K562 (cell line): ENCODE results near the gene ANO8. TPM values are rescaled to one million over a fixed set of nuclear protein-coding genes. Genes with fewer than 3 reads are reported as not detected.

Source experiments
- ATF2 ChIP-seq: sonication (generic); formaldehyde crosslinking; IDR thresholded peaks from 2 replicates; pipeline ENCODE4 v1.8.1; 2022; ENCODE audit warnings: missing genetic modification reagents
- BRF2 ChIP-seq: IDR thresholded peaks from 3 replicates; pipeline ENCODE4 v1.6.1; 2011; ENCODE audit warnings: borderline replicate concordance, mild to moderate bottlenecking; ENCODE audit not compliant: insufficient read length, insufficient read depth
- CHAMP1 ChIP-seq: fragments of 450-650 bp; IDR thresholded peaks from 2 replicates; pipeline ENCODE4 v1.6.1; 2016; ENCODE audit warnings: mild to moderate bottlenecking
- HDGF ChIP-seq: fragments of 450-650 bp; IDR thresholded peaks from 2 replicates; pipeline ENCODE4 v1.6.1; 2016
- HIVEP1 ChIP-seq: fragments of 250-450 bp; sonication (Bioruptor Pico); IDR thresholded peaks from 2 replicates; pipeline ENCODE4 v1.4.0; 2020; ENCODE audit warnings: mild to moderate bottlenecking
- MBD1 ChIP-seq: fragments of 250-450 bp; sonication (Bioruptor Pico); IDR thresholded peaks from 2 replicates; pipeline ENCODE4 v1.8.0; 2022; ENCODE audit warnings: inconsistent platforms
- MTA1 ChIP-seq: fragments of 450-650 bp; IDR thresholded peaks from 2 replicates; pipeline ENCODE4 v1.6.1; 2017; ENCODE audit warnings: borderline replicate concordance
- PHB ChIP-seq: fragments of 250-450 bp; sonication (Bioruptor Pico); IDR thresholded peaks from 2 replicates; pipeline ENCODE4 v1.5.0; 2021
- PPARD ChIP-seq: fragments of 250-450 bp; sonication (Bioruptor Pico); IDR thresholded peaks from 2 replicates; pipeline ENCODE4 v1.8.0; 2022; ENCODE audit warnings: inconsistent platforms, mild to moderate bottlenecking, moderate library complexity
- PTRF ChIP-seq: fragments of 450-650 bp; IDR thresholded peaks from 2 replicates; pipeline ENCODE4 v1.6.1; 2016; ENCODE audit warnings: mild to moderate bottlenecking, missing genetic modification characterization, missing compliant biosample characterization
- RFX7 ChIP-seq: fragments of 250-450 bp; sonication (Bioruptor Pico); IDR thresholded peaks from 2 replicates; pipeline ENCODE4 v1.5.1; 2021; ENCODE audit warnings: mild to moderate bottlenecking
- RHOXF2B ChIP-seq: fragments of 250-450 bp; sonication (Bioruptor Pico); conservative IDR thresholded peaks from 2 replicates; pipeline ENCODE4 v1.5.1; 2021
- SRSF3 ChIP-seq: fragments of 200-400 bp; formaldehyde crosslinking; IDR thresholded peaks from 2 replicates; pipeline ENCODE4 v1.6.1; 2016; ENCODE audit warnings: mild to moderate bottlenecking, low read length, moderate library complexity; ENCODE audit not compliant: insufficient read depth
- SRSF7 ChIP-seq: fragments of 200-400 bp; formaldehyde crosslinking; optimal IDR thresholded peaks from 2 replicates; pipeline ENCODE3; 2017; ENCODE audit warnings: mild to moderate bottlenecking, low read depth, low read length
- TAL1 ChIP-seq: fragments of 450-650 bp; IDR thresholded peaks from 2 replicates; pipeline ENCODE4 v1.6.1; 2016; ENCODE audit warnings: mild to moderate bottlenecking
- ZBTB33 ChIP-seq: sonication (generic); formaldehyde crosslinking; IDR thresholded peaks from 2 replicates; pipeline ENCODE4 v1.8.1; 2023; ENCODE audit warnings: mild to moderate bottlenecking, missing genetic modification reagents
- ZNF282 ChIP-seq: sonication (generic); formaldehyde crosslinking; IDR thresholded peaks from 2 replicates; pipeline ENCODE4 v1.8.1; 2023; ENCODE audit warnings: missing genetic modification reagents
- ZNF766 ChIP-seq: fragments of 200-800 bp; sonication (Bioruptor generic); conservative IDR thresholded peaks from 2 replicates; pipeline ENCODE4 v1.6.1; 2016; ENCODE audit warnings: missing genetic modification characterization, missing compliant biosample characterization
- ZNF785 ChIP-seq: fragments of 250-450 bp; sonication (Bioruptor Pico); IDR thresholded peaks from 2 replicates; pipeline ENCODE4 v1.4.0; 2020; ENCODE audit warnings: mild to moderate bottlenecking
- polyA plus RNA-seq, 8 experiments: library from polyadenylated mRNA; depleted of rRNA in 4 of 8; stranded (reverse) in 5 of 8; unstranded in 3 of 8; fragments of >200 nt; fragmentation: Nextera tagmentation in 2 of 8; fragmentation: Illumina TruSeq in 1 of 8; extraction: Ambion mirVana in 2 of 8; extraction: Trizol in 1 of 8; gene quantifications; 2 replicates each; pipeline versions ENCODE4 v1.2.1 to v1.2.3, GENCODE V29; 2011 to 2014; ENCODE audit warnings: inconsistent platforms in 1 of 8, missing spikeins in 1 of 8
- total RNA-seq, 7 experiments: library from RNA; depleted of rRNA in 6 of 7; stranded (reverse); fragments of >200 nt in 6 of 7; fragmentation: Illumina TruSeq in 2 of 7; extraction: Trizol in 2 of 7; gene quantifications; 2 replicates each; pipeline versions ENCODE4 v1.2.1 to v1.2.3, GENCODE V29; 2011 to 2021; ENCODE audit warnings: low replicate concordance in 1 of 7

ANO8 gene
- total and polyA plus RNA-seq, 9 of the 15 experiments (the other 6 are each of a cell fraction or from before 2014, with no cell fraction given) = 0.07 to 7.6 (median 2.3) TPM; not detected in 1

- TF ChIP-seq BRF2 (no peak), PPARD (no peak), PHB (CRISPR knock-in tag) (no peak), ZNF282 (CRISPR knock-in tag) (no peak), SRSF7 (no peak), HIVEP1 (no peak), SRSF3 (no peak), RFX7 (no peak), TAL1 (peak; percentile 24), ZNF766 (peak; percentile 41; the same call in 1 of the 2 replicates), MTA1 (peak; percentile 31; the same call in 1 of the 2 replicates), PTRF (tag) (peak; percentile 46; the same call in 1 of the 2 replicates), ATF2 (CRISPR knock-in tag) (no peak), ZBTB33 (CRISPR knock-in tag) (peak; percentile 29; the same call in 1 of the 2 replicates), ZNF785 (CRISPR knock-in tag) (no peak), HDGF (peak; percentile 69; the same call in 1 of the 2 replicates), MBD1 (no peak), RHOXF2B (CRISPR knock-in tag) (no peak; the same call in 1 of the 2 replicates), CHAMP1 (no peak)
Measured at GRCh38 chr19:17336872-17337674, 2.4 kb upstream of the ANO8 start, which contains the start of gene GTPBP3 (continued).
